SK-N-SH (cell line): Measurements from ENCODE around the gene PICK1. TPM values are rescaled to one million over a fixed set of nuclear protein-coding genes. Genes with fewer than 3 reads are reported as not detected.

Source experiments
- CTCF ChIA-PET: fragments of 300-600, 350-600 bp; formaldehyde crosslinking; extraction: SDS; loops from one replicate; lab custom pipeline; 2021; lab: Yijun Ruan, JAX
- POLR2A ChIA-PET: fragments of 350-600 bp; sonication (Branson Sonifier 250); formaldehyde crosslinking; extraction: SDS; loops from one replicate; lab custom pipeline; 2020; ENCODE audit warnings: antibody characterized with exemption, inconsistent platforms; lab: Yijun Ruan, JAX
- DNase-seq: peaks from one replicate; pipeline ENCODE4 v3.0.0; 2012
- H2AFZ ChIP-seq: fragments of 200-600 bp; sonication (generic); 2 replicates; pipeline ENCODE4 v1.8.1; 2016; ENCODE audit warnings: antibody characterized with exemption, mild to moderate bottlenecking, low read depth
- H3F3A ChIP-seq: fragments of 200-600 bp; sonication (generic); replicated peaks from 2 replicates; pipeline ENCODE3; 2016; ENCODE audit warnings: antibody characterized with exemption, mild to moderate bottlenecking; ENCODE audit not compliant: insufficient read depth
- H3K27ac ChIP-seq, 2 experiments: fragments of 200-500 bp in 1 of 2; fragments of 200-600 bp in 1 of 2; sonication (Bioruptor generic) in 1 of 2; sonication (generic), shearing (Covaris generic) in 1 of 2; 2 replicates each; pipeline versions ENCODE4 v1.5.1 to v1.6.1; 2014 to 2016; ENCODE audit warnings: low read depth in 2 of 2, inconsistent platforms in 1 of 2, low read length in 1 of 2, mild to moderate bottlenecking in 1 of 2, mixed read lengths in 1 of 2
- H3K27me3 ChIP-seq: fragments of 200-600 bp; sonication (generic), shearing (Covaris generic); 2 replicates; pipeline ENCODE4 v1.6.1; 2016; ENCODE audit warnings: mixed run types; ENCODE audit not compliant: insufficient read depth
- H3K36me3 ChIP-seq, 2 experiments: fragments of 200-500 bp in 1 of 2; fragments of 200-600 bp in 1 of 2; sonication (Bioruptor generic) in 1 of 2; sonication (generic) in 1 of 2; replicated peaks in 1 of 2; 2 replicates each; pipeline versions ENCODE3 to v1.5.1; 2014 to 2016; ENCODE audit warnings: low read length in 1 of 2, mild to moderate bottlenecking in 1 of 2; ENCODE audit not compliant: insufficient read depth in 2 of 2, control insufficient read depth in 1 of 2
- H3K4me1 ChIP-seq, 2 experiments: fragments of 200-500 bp in 1 of 2; fragments of 200-600 bp in 1 of 2; sonication (Bioruptor generic) in 1 of 2; sonication (generic), shearing (Covaris generic) in 1 of 2; 2 replicates each; pipeline versions ENCODE4 v1.5.1 to v1.6.1; 2014 to 2016; ENCODE audit warnings: low read depth in 1 of 2, low read length in 1 of 2, mixed run types in 1 of 2; ENCODE audit not compliant: insufficient read depth in 2 of 2, control insufficient read depth in 1 of 2
- H3K4me2 ChIP-seq: fragments of 200-600 bp; sonication (generic), shearing (Covaris generic); 2 replicates; pipeline ENCODE4 v1.6.1; 2017; ENCODE audit warnings: mixed run types
- H3K4me3 ChIP-seq, 2 experiments: fragments of 200-500 bp in 1 of 2; fragments of 200-600 bp in 1 of 2; sonication (Bioruptor generic) in 1 of 2; sonication (generic), shearing (Covaris generic) in 1 of 2; 2 replicates each; pipeline versions ENCODE4 v1.5.1 to v1.8.1; 2014 to 2016; ENCODE audit warnings: low read depth in 2 of 2, inconsistent platforms in 1 of 2, low read length in 1 of 2, mild to moderate bottlenecking in 1 of 2, mixed read lengths in 1 of 2, moderate library complexity in 1 of 2
- H3K79me2 ChIP-seq: fragments of 200-600 bp; sonication (generic); 2 replicates; pipeline ENCODE4 v1.8.1; 2017; ENCODE audit warnings: mild to moderate bottlenecking; ENCODE audit not compliant: insufficient read depth
- H3K9ac ChIP-seq: fragments of 200-600 bp; sonication (generic); 2 replicates; pipeline ENCODE4 v1.6.1; 2017; ENCODE audit warnings: mixed run types
- H3K9me2 ChIP-seq: fragments of 200-600 bp; sonication (generic); 2 replicates; pipeline ENCODE4 v1.6.1; 2017; ENCODE audit warnings: mixed run types
- H3K9me3 ChIP-seq: fragments of 200-600 bp; sonication (generic); 2 replicates; pipeline ENCODE4 v1.6.1; 2017; ENCODE audit warnings: mixed run types, mild to moderate bottlenecking, moderate library complexity
- H4K20me1 ChIP-seq: fragments of 200-600 bp; sonication (generic); 2 replicates; pipeline ENCODE4 v1.6.1; 2017; ENCODE audit warnings: mild to moderate bottlenecking, mixed run types; ENCODE audit not compliant: insufficient read depth
- CHD2 ChIP-seq: fragments of 150-350 bp; IDR thresholded peaks from 2 replicates; pipeline ENCODE4 v1.6.1; 2018; ENCODE audit warnings: low read length; ENCODE audit not compliant: partially characterized antibody
- ELF1 ChIP-seq: IDR thresholded peaks from 2 replicates; pipeline ENCODE4 v1.4.0; 2012
- FOSL2 ChIP-seq: IDR thresholded peaks from 2 replicates; pipeline ENCODE4 v1.4.0; 2012; ENCODE audit warnings: low read depth, mild to moderate bottlenecking, moderate library complexity, borderline replicate concordance
- FOXM1 ChIP-seq: IDR thresholded peaks from 2 replicates; pipeline ENCODE4 v1.4.0; 2012; ENCODE audit warnings: low read depth, mild to moderate bottlenecking
- GABPA ChIP-seq: IDR thresholded peaks from 2 replicates; pipeline ENCODE4 v1.4.0; 2012; ENCODE audit warnings: low read depth, mild to moderate bottlenecking
- GATA2 ChIP-seq: sonication (generic); formaldehyde crosslinking; IDR thresholded peaks from 2 replicates; pipeline ENCODE4 v1.5.0; 2020; ENCODE audit warnings: mild to moderate bottlenecking, missing genetic modification reagents
- IRF3 ChIP-seq: fragments of 150-350 bp; IDR thresholded peaks from 2 replicates; pipeline ENCODE4 v1.6.1; 2016; ENCODE audit warnings: mild to moderate bottlenecking, low read depth, low read length
- JUND ChIP-seq: IDR thresholded peaks from 2 replicates; pipeline ENCODE4 v1.4.0; 2012
- MAX ChIP-seq: IDR thresholded peaks from 2 replicates; pipeline ENCODE4 v1.4.0; 2012; ENCODE audit warnings: low read depth
- MXI1 ChIP-seq: IDR thresholded peaks from 2 replicates; pipeline ENCODE4 v1.6.1; 2012; ENCODE audit warnings: mild to moderate bottlenecking, low read depth, low read length, improper control_type of control experiment
- POLR2AphosphoS5 ChIP-seq: IDR thresholded peaks from 2 replicates; pipeline ENCODE4 v1.6.1; 2012; ENCODE audit warnings: low read depth, low read length
- RAD21 ChIP-seq: IDR thresholded peaks from 2 replicates; pipeline ENCODE4 v1.6.1; 2012; ENCODE audit warnings: mild to moderate bottlenecking, low read length
- REST ChIP-seq: IDR thresholded peaks from 2 replicates; pipeline ENCODE4 v1.6.1; 2012; ENCODE audit warnings: mild to moderate bottlenecking, low read depth, low read length, moderate library complexity
- RFX5 ChIP-seq: IDR thresholded peaks from 2 replicates; pipeline ENCODE4 v1.6.1; 2012; ENCODE audit warnings: mild to moderate bottlenecking, improper control_type of control experiment, low read length
- SIN3A ChIP-seq: IDR thresholded peaks from 2 replicates; pipeline ENCODE4 v1.6.1; 2012; ENCODE audit warnings: low read depth, mild to moderate bottlenecking, low read length, moderate library complexity, borderline replicate concordance
- TAF1 ChIP-seq: IDR thresholded peaks from 2 replicates; pipeline ENCODE4 v1.6.1; 2012; ENCODE audit warnings: low read depth, mild to moderate bottlenecking, low read length, moderate library complexity, borderline replicate concordance
- TCF12 ChIP-seq: IDR thresholded peaks from 2 replicates; pipeline ENCODE4 v1.4.0; 2012
- ZBTB33 ChIP-seq: IDR thresholded peaks from 2 replicates; pipeline ENCODE4 v1.4.0; 2012; ENCODE audit warnings: low read depth, borderline replicate concordance
- WGBS: methylation state at CpG from one replicate; pipeline ENCODE4 v1.1.6; 2017; ENCODE audit warnings: low lambda C conversion rate; 5-methylcytosine and 5-hydroxymethylcytosine counted together
- polyA plus RNA-seq, 3 experiments: library from polyadenylated mRNA; depleted of rRNA; stranded (reverse); fragments of >200 nt; gene quantifications; 2 replicates each; pipeline ENCODE4 v1.2.3, GENCODE V29; 2012

Gene PICK1
- polyA plus RNA-seq, 1 of the 3 experiments (the other 2 are of a cell fraction): 36.8 TPM

GRCh38 chr22:38075961-38076360 lies 18.8 kb downstream of the PICK1 start:
- no peaks in the 10 kb centered on the region for H3K79me2 ChIP-seq
- no peaks in the 10 kb centered on the region for H3K9me3 ChIP-seq
- H3K4me1 ChIP-seq: no peaks in the 10 kb centered on the region; a peak in 1 of 4 replicates
- no peak overlapping the region for H2AFZ ChIP-seq
- no peaks in the 10 kb centered on the region for H4K20me1 ChIP-seq
- H3K9me2 ChIP-seq: no peaks in the 10 kb centered on the region
- no peaks in the 10 kb centered on the region for H3F3A ChIP-seq
- no peaks in the 10 kb centered on the region for H3K27me3 ChIP-seq
- H3K4me2 ChIP-seq: no peak overlapping the region
- H3K36me3 ChIP-seq: peaks cover 0 to 10% of the 10 kb centered on the region in 2 experiments
- no peak for TF ChIP-seq GATA2
- no peak for TF ChIP-seq CHD2
- no peak for TF ChIP-seq GABPA
- TF ChIP-seq ZBTB33: no peak
- no peak for TF ChIP-seq FOSL2
- TF ChIP-seq SIN3A: no peak
- TF ChIP-seq TCF12: no peak
- no peak for TF ChIP-seq FOXM1
- no peak for TF ChIP-seq RFX5
- TF ChIP-seq TAF1: no peak
- no peak for TF ChIP-seq POLR2AphosphoS5
- no peak for TF ChIP-seq REST
- TF ChIP-seq ELF1: no peak
- no peak for TF ChIP-seq JUND
- TF ChIP-seq IRF3: no peak
- TF ChIP-seq MXI1: no peak
- no peak for TF ChIP-seq MAX
- TF ChIP-seq RAD21: no peak
- no peak overlapping the region for H3K27ac ChIP-seq
- ChIA-PET POLR2A (no interaction called here), CTCF (no interaction called here)
- no peak overlapping the region for H3K9ac ChIP-seq
- WGBS: 93% methylated on average over 8 of the region's 13 CpGs
- H3K4me3 ChIP-seq: no peak overlapping the region
- DNase-seq: no peak
